ENCODE measurements around the gene KMO.

KMO gene

GRCh38 chr1:241614572-241614971 is 82.4 kb downstream of the KMO start:
- ChIA-PET POLR2A (no interaction called here), CTCF (no interaction called here)
- TF ChIP-seq NFRKB (IDR thresholded peaks at IDR 0.05), result no peak
- no peak for TF ChIP-seq L3MBTL2 (conservative IDR thresholded peaks at IDR 0.05)
- TF ChIP-seq SP1 (IDR thresholded peaks at IDR 0.05), result no peak
- no peak for TF ChIP-seq CTBP1 (IDR thresholded peaks at IDR 0.05; ENCODE audit: borderline replicate concordance)
- TF ChIP-seq ELF4 (IDR thresholded peaks at IDR 0.05), result no peak
- TF ChIP-seq TARDBP (IDR thresholded peaks at IDR 0.05), result no peak
- no peak for TF ChIP-seq BHLHE40 (IDR thresholded peaks at IDR 0.05; ENCODE audit: borderline replicate concordance)
- no peak for TF ChIP-seq SUZ12 (IDR thresholded peaks at IDR 0.05)
- TF ChIP-seq ZNF384 (IDR thresholded peaks at IDR 0.05), result no peak
- DNase-seq (ENCODE audit: extremely low spot score), result no peak

- no peak for DNase-seq (ENCODE audit: extremely low spot score)
- TF ChIP-seq FOXM1 (IDR thresholded peaks at IDR 0.05; ENCODE audit: borderline replicate concordance) (no peak), SUZ12 (IDR thresholded peaks at IDR 0.05) (no peak), TARDBP (IDR thresholded peaks at IDR 0.05) (no peak), FOXK2 (IDR thresholded peaks at IDR 0.05) (no peak)
- TF ChIP-seq, protein P1, sequence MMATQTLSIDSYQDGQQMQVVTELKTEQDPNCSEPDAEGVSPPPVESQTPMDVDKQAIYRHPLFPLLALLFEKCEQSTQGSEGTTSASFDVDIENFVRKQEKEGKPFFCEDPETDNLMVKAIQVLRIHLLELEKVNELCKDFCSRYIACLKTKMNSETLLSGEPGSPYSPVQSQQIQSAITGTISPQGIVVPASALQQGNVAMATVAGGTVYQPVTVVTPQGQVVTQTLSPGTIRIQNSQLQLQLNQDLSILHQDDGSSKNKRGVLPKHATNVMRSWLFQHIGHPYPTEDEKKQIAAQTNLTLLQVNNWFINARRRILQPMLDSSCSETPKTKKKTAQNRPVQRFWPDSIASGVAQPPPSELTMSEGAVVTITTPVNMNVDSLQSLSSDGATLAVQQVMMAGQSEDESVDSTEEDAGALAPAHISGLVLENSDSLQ (IDR thresholded peaks at IDR 0.05), result no peak
- ChIA-PET CTCF (no interaction called here), POLR2A (interaction anchor here (0.7 kb wide), 1 partner anchor 232 kb away, joined by 4 read pairs; the partner anchor contains the start of gene EXO1)
Measured at GRCh38 chr1:241615043-241615974, 83.1 kb downstream of the KMO start.

DNA sequence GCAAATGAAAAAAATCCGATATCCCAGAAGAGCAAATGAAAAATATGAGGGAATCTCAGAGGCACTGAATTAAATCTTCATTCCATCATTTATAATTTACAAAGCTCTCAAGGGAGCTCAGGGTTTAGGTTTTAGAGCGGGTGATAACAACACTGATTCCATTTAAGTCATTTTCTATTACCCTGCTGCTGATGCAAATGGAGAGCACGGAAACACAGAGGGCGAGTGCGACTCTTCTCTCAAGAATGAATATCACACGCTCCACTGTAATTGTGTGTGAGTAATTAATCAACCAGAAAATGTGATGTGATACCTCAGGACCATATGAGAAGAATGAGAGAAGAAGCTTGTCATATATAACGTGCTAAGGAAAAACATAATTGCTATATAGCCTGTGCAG is 85.2 kb downstream of the KMO start:
- TF ChIP-seq TARDBP (IDR thresholded peaks at IDR 0.05), result no peak
- TF ChIP-seq FOXM1 (IDR thresholded peaks at IDR 0.05; ENCODE audit: borderline replicate concordance), result no peak
- TF ChIP-seq HDGF (IDR thresholded peaks at IDR 0.05; ENCODE audit: borderline replicate concordance), result no peak
- TF ChIP-seq L3MBTL2 (conservative IDR thresholded peaks at IDR 0.05), result no peak
- TF ChIP-seq LEF1 (IDR thresholded peaks at IDR 0.05; ENCODE audit: borderline replicate concordance), result no peak
- TF ChIP-seq SUZ12 (IDR thresholded peaks at IDR 0.05), result no peak
- no peak for TF ChIP-seq FOXK2 (IDR thresholded peaks at IDR 0.05)
- TF ChIP-seq SP1 (IDR thresholded peaks at IDR 0.05), result no peak
- TF ChIP-seq FOXA1 (IDR thresholded peaks at IDR 0.05), result no peak
- TF ChIP-seq BHLHE40 (IDR thresholded peaks at IDR 0.05; ENCODE audit: borderline replicate concordance), result no peak
- POLR2A ChIA-PET, result no interaction called here
- DNase-seq (ENCODE audit: extremely low spot score), result no peak
- CTCF ChIA-PET, result interaction anchor here (1.6 kb wide), 1 partner anchor 10 kb away, joined by 8 read pairs; no protein-coding TSS in a partner anchor

- ChIA-PET POLR2A (no interaction called here), CTCF (interaction anchor here (0.7 kb wide), 1 partner anchor 10 kb away, joined by 5 read pairs; no protein-coding TSS in a partner anchor)
- TF ChIP-seq LEF1 (IDR thresholded peaks at IDR 0.05; ENCODE audit: borderline replicate concordance) (no peak), ELF4 (IDR thresholded peaks at IDR 0.05) (no peak), FOXK2 (IDR thresholded peaks at IDR 0.05) (no peak), TARDBP (IDR thresholded peaks at IDR 0.05) (no peak)
- TF ChIP-seq, protein P1 (IDR thresholded peaks at IDR 0.05), result no peak
- no peak for DNase-seq (ENCODE audit: extremely low spot score)
Measured at GRCh38 chr1:241622669-241623068, 90.5 kb downstream of the KMO start.

- ChIA-PET POLR2A (no interaction called here), CTCF (interaction anchor here (0.8 kb wide), 1 partner anchor 9 kb away, joined by 4 read pairs; no protein-coding TSS in a partner anchor)
- DNase-seq (ENCODE audit: extremely low spot score), result no peak
- TF ChIP-seq ARNT (IDR thresholded peaks at IDR 0.05) (no peak), BHLHE40 (IDR thresholded peaks at IDR 0.05; ENCODE audit: borderline replicate concordance) (no peak), HDGF (IDR thresholded peaks at IDR 0.05; ENCODE audit: borderline replicate concordance) (no peak), SP1 (IDR thresholded peaks at IDR 0.05) (no peak), TARDBP (IDR thresholded peaks at IDR 0.05) (no peak), LEF1 (IDR thresholded peaks at IDR 0.05; ENCODE audit: borderline replicate concordance) (no peak), FOXA1 (IDR thresholded peaks at IDR 0.05) (no peak), CTBP1 (IDR thresholded peaks at IDR 0.05; ENCODE audit: borderline replicate concordance) (no peak), FOXM1 (IDR thresholded peaks at IDR 0.05; ENCODE audit: borderline replicate concordance) (no peak), SUZ12 (IDR thresholded peaks at IDR 0.05) (no peak), NFRKB (IDR thresholded peaks at IDR 0.05) (no peak), ELF4 (IDR thresholded peaks at IDR 0.05) (no peak)
Measured at GRCh38 chr1:241624935-241625334, 92.8 kb downstream of the KMO start.

DNA sequence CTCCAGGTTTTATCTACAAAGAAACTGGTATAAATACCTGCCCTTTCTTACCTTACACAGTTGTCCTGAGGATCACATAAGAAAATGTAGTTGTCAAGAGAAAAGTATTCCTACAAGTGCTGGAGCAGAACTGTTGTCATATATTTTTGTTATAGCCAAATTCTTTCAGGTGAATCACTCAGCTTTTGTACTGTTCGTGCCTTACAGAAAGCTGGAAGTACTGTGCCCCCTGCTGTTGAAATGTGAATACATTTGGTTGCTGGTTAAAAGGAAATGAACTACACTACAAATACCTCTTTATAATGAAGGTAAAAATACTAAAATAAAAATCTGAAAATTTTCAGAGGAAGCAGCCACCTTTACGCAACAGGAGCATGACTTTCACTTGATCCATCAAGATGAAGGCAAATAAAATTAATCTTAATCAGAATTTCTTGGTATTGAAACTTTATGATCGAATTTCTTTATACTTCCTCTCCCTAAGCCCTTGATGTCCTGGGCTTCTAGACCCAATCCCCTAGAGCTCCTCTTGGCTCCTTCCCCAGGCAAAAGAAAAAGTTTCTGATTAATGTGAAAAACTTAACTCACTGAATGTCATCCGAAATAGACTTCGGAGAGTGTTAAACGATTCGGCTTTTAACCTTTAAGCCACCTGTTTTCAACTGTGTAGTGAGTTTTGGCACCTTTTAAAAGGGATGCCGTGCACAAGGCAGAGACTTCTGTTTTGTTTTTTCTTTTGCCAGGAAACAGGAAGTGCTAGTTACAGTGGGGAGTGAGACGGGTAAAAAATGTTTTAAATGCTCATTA is 95.5 kb downstream of the KMO start:
- ChIA-PET POLR2A (interaction anchor here (1.0 to 1.3 kb wide), 2 partner anchors 220 to 222 kb away, joined by 3 to 5 read pairs; partner anchors contain the start of gene EXO1), CTCF (interaction anchor here (0.6 to 1.5 kb wide), 9 partner anchors 8 to 358 kb away, joined by 3 to 8 read pairs (median 4); partner anchors contain the start of genes CHML and OPN3)
- no peak for TF ChIP-seq ARNT (IDR thresholded peaks at IDR 0.05)
- DNase-seq (ENCODE audit: extremely low spot score), result peak; percentile 51
